ENCODE measurements around the gene LARGE1. TPM values are rescaled to one million over a fixed set of nuclear protein-coding genes. Genes with fewer than 3 reads are reported as not detected.
A peak's percentile ranks its signal among the peaks of the same experiment; 100 is the strongest.

LARGE1 gene
- total RNA-seq, 6 experiments from 2014 or later: 12.2 to 28.3 (median 15.2) TPM

GRCh38 chr22:33866511-33866910 lies 53.8 kb downstream of the LARGE1 start:
- intact Hi-C loops (cut with DNase I): no loop called here
- Histone ChIP-seq H3K4me1 (peaks cover 0 to 19% (median 8%) of the 10 kb centered on the region in 4 donors), H3K9me3 (no peaks in the 10 kb centered on the region), H3K27ac (peak overlapping the region in 1 of 3 donors; percentile 20), H3K27me3 (no peaks in the 10 kb centered on the region), H3K36me3 (no peaks in the 10 kb centered on the region), H3K4me3 (no peak overlapping the region)
- DNase-seq (no peak), ATAC-seq (no peak)
- 92% methylated on average over 3 of the region's 3 CpGs for WGBS (ENCODE audit: insufficient coverage, low coverage, low lambda C conversion rate, missing lambda C conversion rate)
- TF ChIP-seq POLR2A (IDR thresholded peaks at IDR 0.05) (no peak), CTCF (IDR thresholded peaks at IDR 0.05) (no peak)

- Histone ChIP-seq H3K4me3 (no peak overlapping the region), H3K27ac (no peak overlapping the region), H3K27me3 (no peaks in the 10 kb centered on the region), H3K9me3 (no peaks in the 10 kb centered on the region), H3K4me1 (peaks cover 0 to 19% (median 8%) of the 10 kb centered on the region in 4 donors), H3K36me3 (no peaks in the 10 kb centered on the region)
- DNase-seq (no peak), ATAC-seq (no peak)
- WGBS (ENCODE audit: insufficient coverage, low coverage, low lambda C conversion rate, missing lambda C conversion rate): no CpG with 5 or more reads among the region's 1 CpG
- intact Hi-C loops (cut with DNase I): no loop called here
- no peak for TF ChIP-seq CTCF (IDR thresholded peaks at IDR 0.05)
- TF ChIP-seq POLR2A (IDR thresholded peaks at IDR 0.05): no peak
Measured at GRCh38 chr22:33865996-33866395, 54.3 kb downstream of the LARGE1 start.

- DNase-seq (no peak), ATAC-seq (peak in 1 of 4 donors; percentile 13)
- Histone ChIP-seq H3K4me3 (no peak overlapping the region), H3K4me1 (peaks cover 0 to 19% (median 8%) of the 10 kb centered on the region in 4 donors), H3K36me3 (no peaks in the 10 kb centered on the region), H3K9me3 (no peaks in the 10 kb centered on the region), H3K27me3 (no peaks in the 10 kb centered on the region), H3K27ac (peak overlapping the region; percentile 43 to 56 (median 53))
- TF ChIP-seq CTCF (IDR thresholded peaks at IDR 0.05): no peak
- no peak for TF ChIP-seq POLR2A (IDR thresholded peaks at IDR 0.05)
- intact Hi-C loops (cut with DNase I): no loop called here
- 43% methylated on average over 5 of the region's 5 CpGs for WGBS (ENCODE audit: insufficient coverage, low coverage, low lambda C conversion rate, missing lambda C conversion rate)
Measured at GRCh38 chr22:33865248-33865647, 55.0 kb downstream of the LARGE1 start.

GRCh38 chr22:33864723-33865130 lies 55.5 kb downstream of the LARGE1 start:
- no peak for TF ChIP-seq POLR2A (IDR thresholded peaks at IDR 0.05)
- TF ChIP-seq CTCF (IDR thresholded peaks at IDR 0.05): no peak
- H3K4me3 ChIP-seq: no peak overlapping the region
- intact Hi-C loops (cut with DNase I): no loop called here
- H3K4me1 ChIP-seq: peaks cover 0 to 19% (median 8%) of the 10 kb centered on the region in 4 donors
- H3K9me3 ChIP-seq: no peaks in the 10 kb centered on the region
- 22% methylated on average over 7 of the region's 7 CpGs for WGBS (ENCODE audit: insufficient coverage, low coverage, low lambda C conversion rate, missing lambda C conversion rate)
- H3K36me3 ChIP-seq: no peaks in the 10 kb centered on the region
- DNase-seq (peak in 2 of 3 donors; percentile 43 to 55), ATAC-seq (peak; percentile 86 to 91 (median 87))
- H3K27ac ChIP-seq: peak overlapping the region; percentile 43 to 56 (median 53)
- H3K27me3 ChIP-seq: no peaks in the 10 kb centered on the region
